Naive thymus-derived CD4-positive, alpha-beta T cell (primary cell): ENCODE measurements around the gene ZBTB7C. TPM values are rescaled to one million over a fixed set of nuclear protein-coding genes. Genes with fewer than 3 reads are reported as not detected.

Source experiments
- ATAC-seq: fragments of 150-1000 bp; cut with Tn5 transposase; 2 replicates; pipeline ENCODE4 v1.10.0; 2021; ENCODE audit warnings: mild to moderate bottlenecking, moderate library complexity
- CTCF ChIA-PET: fragments of 350-600 bp; sonication (Branson Sonifier 250); formaldehyde crosslinking; loops from one replicate; lab custom pipeline; 2021; ENCODE audit warnings: antibody characterized with exemption; lab: Charles Lee
- POLR2A ChIA-PET: fragments of 350-600 bp; sonication (Branson Sonifier 250); formaldehyde crosslinking; loops from one replicate; lab custom pipeline; 2021; ENCODE audit warnings: antibody characterized with exemption, inconsistent platforms; lab: Charles Lee
- DNase-seq, 9 donors: peaks; one replicate each; pipeline versions ENCODE4 v3.0.0 to v3.0.0-alpha.2; 2020 to 2022; ENCODE audit warnings: mixed read lengths in 1 of 9
- H3K27ac ChIP-seq: one replicate; pipeline ENCODE4 v1.7.0; 2013; ENCODE audit warnings: mild to moderate bottlenecking, low read depth, low read length, moderate library complexity
- H3K27me3 ChIP-seq, 2 donors: one replicate each; pipeline ENCODE4 v1.7.0; 2013; ENCODE audit warnings: low read length in 2 of 2, mild to moderate bottlenecking in 2 of 2, moderate library complexity in 2 of 2; ENCODE audit not compliant: control insufficient read depth in 2 of 2, insufficient read depth in 2 of 2
- H3K36me3 ChIP-seq, 3 experiments: 1 replicate in 2 of 3; 2 replicates in 1 of 3; pipeline ENCODE4 v1.7.0; 2013; ENCODE audit warnings: low read length in 3 of 3, mild to moderate bottlenecking in 3 of 3, moderate library complexity in 1 of 3; ENCODE audit not compliant: insufficient read depth in 3 of 3, control insufficient read depth in 2 of 3
- H3K4me1 ChIP-seq, 2 donors: one replicate each; pipeline ENCODE4 v1.7.0; 2013; ENCODE audit warnings: low read length in 2 of 2, mild to moderate bottlenecking in 2 of 2, moderate library complexity in 1 of 2; ENCODE audit not compliant: control insufficient read depth in 2 of 2, insufficient read depth in 2 of 2
- H3K4me3 ChIP-seq: 2 replicates; pipeline ENCODE4 v1.7.0; 2013; ENCODE audit warnings: mild to moderate bottlenecking, low read length
- H3K9me3 ChIP-seq, 3 experiments: 1 replicate in 2 of 3; 2 replicates in 1 of 3; pipeline ENCODE4 v1.7.0; 2013; ENCODE audit warnings: low read length in 3 of 3; ENCODE audit not compliant: control insufficient read depth in 2 of 3
- H3K27ac Mint-ChIP-seq, 9 donors: one replicate each; pipeline ENCODE4 v1.8.0; 2020 to 2022; ENCODE audit warnings: mixed read lengths in 9 of 9, mild to moderate bottlenecking in 8 of 9, moderate library complexity in 5 of 9, inconsistent platforms in 2 of 9
- H3K27me3 Mint-ChIP-seq, 5 donors: one replicate each; pipeline ENCODE4 v1.8.0; 2021 to 2022; ENCODE audit warnings: mixed read lengths in 5 of 5, mild to moderate bottlenecking in 1 of 5
- H3K36me3 Mint-ChIP-seq, 5 donors: one replicate each; pipeline ENCODE4 v1.8.0; 2020 to 2022; ENCODE audit warnings: mixed read lengths in 5 of 5, mild to moderate bottlenecking in 3 of 5, inconsistent platforms in 1 of 5
- H3K4me1 Mint-ChIP-seq, 7 donors: one replicate each; pipeline ENCODE4 v1.8.0; 2020 to 2022; ENCODE audit warnings: mixed read lengths in 7 of 7, mild to moderate bottlenecking in 3 of 7, inconsistent platforms in 1 of 7
- H3K4me3 Mint-ChIP-seq, 10 donors: one replicate each; pipeline ENCODE4 v1.8.0; 2020 to 2022; ENCODE audit warnings: mild to moderate bottlenecking in 10 of 10, mixed read lengths in 10 of 10, moderate library complexity in 6 of 10, inconsistent platforms in 2 of 10
- H3K9me3 Mint-ChIP-seq, 11 donors: one replicate each; pipeline ENCODE4 v1.8.0; 2020 to 2022; ENCODE audit warnings: mixed read lengths in 11 of 11, mild to moderate bottlenecking in 4 of 11, inconsistent platforms in 1 of 11, moderate library complexity in 1 of 11
- intact Hi-C, 2 donors: fragments of 100-400 bp; cut with micrococcal nuclease; formaldehyde crosslinking; loops; one replicate each; pipeline ENCODE4 v1.15.1; 2023
- polyA plus RNA-seq, 2 donors: library from polyadenylated mRNA; unstranded; fragments of 300-500 nt; fragmentation: Illumina TruSeq; gene quantifications; one replicate each; pipeline ENCODE4 v1.2.3, GENCODE V29; 2021
- total RNA-seq, 6 experiments: library from RNA in 5 of 6; stranded (reverse) in 5 of 6; gene quantifications; 1 replicate in 5 of 6; 2 replicates in 1 of 6; pipeline ENCODE4 v1.2.3 and lab custom pipeline; 2021 to 2026

Gene ZBTB7C
- total and polyA plus RNA-seq, 7 experiments from 2014 or later, result 0.51 TPM; not detected in 6

GRCh38 chr18:47981320-47981719, 427.9 kb downstream of the ZBTB7C start:
- H3K36me3 ChIP-seq, result no peaks in the 10 kb centered on the region
- Mint-ChIP-seq H3K36me3 (no peaks in the 10 kb centered on the region), H3K4me1 (peaks cover 0 to 4% (median 0%) of the 10 kb centered on the region in 7 donors), H3K27ac (peak overlapping the region in 1 of 9 donors; percentile 79), H3K4me3 (no peak overlapping the region), H3K9me3 (no peaks in the 10 kb centered on the region), H3K27me3 (peaks cover 0 to 7% (median 0%) of the 10 kb centered on the region in 5 donors)
- DNase-seq, result no peak
- no peaks in the 10 kb centered on the region for H3K4me1 ChIP-seq
- H3K27ac ChIP-seq, result no peak overlapping the region
- H3K4me3 ChIP-seq, result no peak overlapping the region
- ATAC-seq, result no peak
- intact Hi-C loops, result no loop called here
- ChIA-PET POLR2A (no interaction called here), CTCF (no interaction called here)
- H3K27me3 ChIP-seq, result no peaks in the 10 kb centered on the region
- H3K9me3 ChIP-seq, result no peaks in the 10 kb centered on the region

GRCh38 chr18:47979611-47980200, 429.5 kb downstream of the ZBTB7C start:
- Mint-ChIP-seq H3K27ac (no peak overlapping the region), H3K9me3 (no peaks in the 10 kb centered on the region), H3K27me3 (peaks cover 0 to 14% (median 0%) of the 10 kb centered on the region in 5 donors), H3K4me1 (peaks cover 0 to 4% (median 0%) of the 10 kb centered on the region in 7 donors), H3K36me3 (no peaks in the 10 kb centered on the region), H3K4me3 (no peak overlapping the region)
- Histone ChIP-seq H3K9me3 (no peaks in the 10 kb centered on the region), H3K36me3 (no peaks in the 10 kb centered on the region), H3K27me3 (no peaks in the 10 kb centered on the region), H3K4me1 (no peaks in the 10 kb centered on the region), H3K27ac (no peak overlapping the region), H3K4me3 (no peak overlapping the region)
- intact Hi-C loops, result no loop called here
- ChIA-PET CTCF (interaction anchor here (0.7 kb wide), 1 partner anchor 1756 kb away, joined by 3 read pairs; no protein-coding TSS in a partner anchor), POLR2A (no interaction called here)
- ATAC-seq, result no peak
- DNase-seq, result no peak

GRCh38 chr18:47978603-47979002, 430.6 kb downstream of the ZBTB7C start:
- intact Hi-C loops, result no loop called here
- H3K36me3 Mint-ChIP-seq, result no peaks in the 10 kb centered on the region

GRCh38 chr18:47978141-47978540, 431.0 kb downstream of the ZBTB7C start:
- no peaks in the 10 kb centered on the region for H3K4me1 ChIP-seq

More at GRCh38 chr18:47978603-47979002, 430.6 kb downstream of the ZBTB7C start:
- Mint-ChIP-seq H3K9me3 (no peaks in the 10 kb centered on the region), H3K27ac (no peak overlapping the region), H3K4me1 (peaks cover 0 to 2% (median 0%) of the 10 kb centered on the region in 7 donors), H3K27me3 (peaks cover 0 to 16% (median 2%) of the 10 kb centered on the region in 5 donors), H3K4me3 (no peak overlapping the region)
- ChIA-PET POLR2A (no interaction called here), CTCF (no interaction called here)
- H3K4me1 ChIP-seq, result no peaks in the 10 kb centered on the region
- no peak for DNase-seq
- H3K4me3 ChIP-seq, result no peak overlapping the region
- no peak overlapping the region for H3K27ac ChIP-seq
- no peaks in the 10 kb centered on the region for H3K9me3 ChIP-seq
- ATAC-seq, result no peak
- no peaks in the 10 kb centered on the region for H3K27me3 ChIP-seq
- H3K36me3 ChIP-seq, result no peaks in the 10 kb centered on the region

More at GRCh38 chr18:47978141-47978540, 431.0 kb downstream of the ZBTB7C start:
- ChIA-PET POLR2A (no interaction called here), CTCF (no interaction called here)
- Histone ChIP-seq H3K9me3 (no peaks in the 10 kb centered on the region), H3K27me3 (no peaks in the 10 kb centered on the region), H3K27ac (no peak overlapping the region), H3K36me3 (no peaks in the 10 kb centered on the region), H3K4me3 (no peak overlapping the region)
- peaks cover 0 to 18% (median 6%) of the 10 kb centered on the region in 5 donors for H3K27me3 Mint-ChIP-seq
- no peaks in the 10 kb centered on the region for H3K9me3 Mint-ChIP-seq
- DNase-seq (no peak), ATAC-seq (no peak)
- intact Hi-C loops, result no loop called here
- peaks cover 0 to 2% (median 0%) of the 10 kb centered on the region in 7 donors for H3K4me1 Mint-ChIP-seq
- H3K4me3 Mint-ChIP-seq, result no peak overlapping the region
- no peaks in the 10 kb centered on the region for H3K36me3 Mint-ChIP-seq
- H3K27ac Mint-ChIP-seq, result no peak overlapping the region

Other genes starting within 250 kb of the ZBTB7C start
- gene CTIF, start 129.6 kb upstream of the ZBTB7C start, total RNA-seq, result 10 to 100 TPM in 1 of 5 experiments, 1 to 10 TPM in 4; 1.3 to 11.2 (median 2.5) TPM
- gene CTIF, start 129.6 kb upstream of the ZBTB7C start, polyA plus RNA-seq, result not detected